H1 (cell line): ENCODE data around the gene HOXD4. TPM values are rescaled to one million over a fixed set of nuclear protein-coding genes. Genes with fewer than 3 reads are reported as not detected.

ENCODE experiments used
- CBX5 ChIP-seq: fragments of 300-800, 300-1000 bp; sonication (generic); IDR thresholded peaks from 2 replicates; pipeline ENCODE4 v1.7.1; 2016; ENCODE audit warnings: antibody characterized with exemption, low read length, low read depth
- CTBP2 ChIP-seq: IDR thresholded peaks from 2 replicates; pipeline ENCODE4 v1.7.0; 2011; ENCODE audit warnings: borderline replicate concordance, mild to moderate bottlenecking, moderate library complexity, mixed read lengths, low read length; ENCODE audit not compliant: insufficient read depth, insufficient read length
- GABPA ChIP-seq: IDR thresholded peaks from 2 replicates; pipeline ENCODE4 v1.6.1; 2011; ENCODE audit warnings: mild to moderate bottlenecking, low read length, moderate library complexity, borderline replicate concordance; ENCODE audit not compliant: insufficient read depth
- RAD21 ChIP-seq, 2 experiments: IDR thresholded peaks in 1 of 2; conservative IDR thresholded peaks in 1 of 2; 2 replicates each; pipeline ENCODE4 v1.6.1; 2011; ENCODE audit warnings: low read depth in 2 of 2, low read length in 2 of 2, improper control_type of control experiment in 1 of 2, inconsistent platforms in 1 of 2, mild to moderate bottlenecking in 1 of 2, moderate library complexity in 1 of 2
- RFX5 ChIP-seq: IDR thresholded peaks from 2 replicates; pipeline ENCODE4 v1.6.1; 2011; ENCODE audit warnings: low read depth, low read length, improper control_type of control experiment, borderline replicate concordance
- TAF1 ChIP-seq: IDR thresholded peaks from 2 replicates; pipeline ENCODE4 v1.6.1; 2011; ENCODE audit warnings: mild to moderate bottlenecking, low read depth, low read length
- TCF12 ChIP-seq: IDR thresholded peaks from 2 replicates; pipeline ENCODE4 v1.6.1; 2011; ENCODE audit warnings: low read depth, mild to moderate bottlenecking, low read length
- microRNA counts: library from miRNA; unstranded; fragments of <30 nt; microRNA quantifications from one replicate; lab custom pipeline; 2015
- microRNA-seq, 2 experiments: library from miRNA; unstranded; fragments of <30 nt; microRNA quantifications; one replicate each; pipeline versions ENCODE4 to v1.2.0, GENCODE V29; 2016 to 2020; ENCODE audit warnings: borderline microRNAs expressed in 2 of 2, borderline number of aligned reads in 2 of 2, borderline replicate concordance in 1 of 2
- polyA plus RNA-seq, 7 experiments: library from polyadenylated mRNA; depleted of rRNA in 3 of 7; stranded (reverse) in 5 of 7; unstranded in 2 of 7; fragments of >200 nt in 5 of 7; fragments of 200-250 nt in 2 of 7; gene quantifications; 1 replicate in 5 of 7; 2 replicates in 1 of 7; 4 replicates in 1 of 7; pipeline versions ENCODE4 v1.2.1 to v1.2.3, GENCODE V29; 2011 to 2013; ENCODE audit warnings: missing spikeins in 2 of 7, mixed read lengths in 2 of 7
- small RNA-seq: library from polyadenylated mRNA; stranded (forward); fragments of <200 nt; extraction: miRNeasy Mini kit (QIAGEN cat#:217004); gene quantifications from one replicate; pipeline ENCODE3, GENCODE V24; 2013; ENCODE audit not compliant: insufficient read depth
- total RNA-seq: library from RNA; stranded (reverse); fragmentation: NEBNext Ultra II Directional; extraction: Animal tissue kit (Norgen Biotek cat#: 25700); gene quantifications from 2 replicates; pipeline ENCODE4 v1.2.1, GENCODE V29; 2021
- TF ChIP-seq, protein P1 (sequence below): IDR thresholded peaks from 2 replicates; pipeline ENCODE4 v1.6.1; 2011; ENCODE audit warnings: low read depth, mild to moderate bottlenecking, low read length; ENCODE audit not compliant: insufficient read depth

Gene HOXD4
- total and polyA plus RNA-seq, 2 of the 8 experiments (the other 6 are each of a cell fraction or from before 2014, with no cell fraction given), result not detected

DNA sequence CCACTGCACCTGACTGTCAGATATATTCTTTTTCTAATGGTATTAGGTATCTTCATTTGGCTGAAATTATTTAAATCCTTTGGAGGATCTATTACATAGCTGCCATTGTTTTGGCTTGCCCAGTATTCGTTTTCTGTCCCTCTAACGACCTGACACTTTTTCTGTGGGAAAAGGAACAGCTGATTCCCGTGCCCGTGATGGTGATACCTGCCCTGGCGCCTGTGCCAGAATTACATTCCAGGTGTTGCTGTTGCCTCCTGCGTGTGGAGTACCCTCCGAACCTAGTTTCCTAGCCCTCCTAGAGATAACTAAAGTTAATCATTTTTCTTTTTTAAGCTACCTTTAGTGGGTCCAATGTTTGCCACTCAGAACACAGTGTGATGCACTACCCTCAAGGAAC lies 51.1 kb downstream of the HOXD4 start (continued):
- TF ChIP-seq RFX5 (no peak), TAF1 (no peak), CBX5 (no peak), TCF12 (no peak), RAD21 (IDR thresholded peaks at IDR 0.05 in 1 of 2, conservative IDR thresholded peaks at IDR 0.05 in 1 of 2; ENCODE audit: low read depth in 2 of 2, low read length in 2 of 2) (no peak), GABPA (no peak), CTBP2 (no peak)
- TF ChIP-seq, protein P1, sequence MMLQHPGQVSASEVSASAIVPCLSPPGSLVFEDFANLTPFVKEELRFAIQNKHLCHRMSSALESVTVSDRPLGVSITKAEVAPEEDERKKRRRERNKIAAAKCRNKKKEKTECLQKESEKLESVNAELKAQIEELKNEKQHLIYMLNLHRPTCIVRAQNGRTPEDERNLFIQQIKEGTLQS, result no peak
- TF ChIP-seq, all 59 proteins: peak for 0

MicroRNA genes within 50 kb of the gene (microRNA counts, 767-probe panel; counts per million panel counts)
- 879 counts per million, percentile 95 among the panel's probes with 10 or more counts for microRNA hsa-miR-10b-5p (lab: Ali Mortazavi, UCI)

Small RNA genes within 50 kb of the gene (microRNA-seq; reads per million reads assigned to microRNA genes)
- 2.3 to 16.2 reads per million in 2 experiments for gene MIR10B

Small RNA genes within 50 kb of the gene (small RNA-seq; reads per million reads assigned to genes)
- 353 reads per million, percentile 99 among the genes with 10 or more reads in this experiment for gene MIR10B

Other genes with a start within 250 kb of the HOXD4 start
- 10.3 and 11.8 TPM in 2 replicates for gene LNPK, start 149.3 kb upstream of the HOXD4 start, total RNA-seq
- 2.2 and 3.1 TPM in 2 replicates for gene LNPK, start 149.3 kb upstream of the HOXD4 start, polyA plus RNA-seq (2011; rRNA removed)
- not detected in 2 replicates for gene EVX2, start 67.6 kb upstream of the HOXD4 start, total RNA-seq
- not detected in 2 replicates for gene EVX2, start 67.6 kb upstream of the HOXD4 start, polyA plus RNA-seq (2011; rRNA removed)
- not detected in 2 replicates for gene HOXD13, start 58.8 kb upstream of the HOXD4 start, total RNA-seq
- not detected in 2 replicates for gene HOXD13, start 58.8 kb upstream of the HOXD4 start, polyA plus RNA-seq (2011; rRNA removed)
- not detected in 2 replicates for gene HOXD12, start 51.8 kb upstream of the HOXD4 start, total RNA-seq
- not detected in 2 replicates for gene HOXD12, start 51.8 kb upstream of the HOXD4 start, polyA plus RNA-seq (2011; rRNA removed)
- gene HOXD11, start 44.3 kb upstream of the HOXD4 start, total RNA-seq, result not detected in 2 replicates
- not detected in 2 replicates for gene HOXD11, start 44.3 kb upstream of the HOXD4 start, polyA plus RNA-seq (2011; rRNA removed)
- not detected in 2 replicates for gene HOXD10, start 34.8 kb upstream of the HOXD4 start, total RNA-seq
- gene HOXD10, start 34.8 kb upstream of the HOXD4 start, polyA plus RNA-seq (2011; rRNA removed), result not detected in 2 replicates
- not detected in 2 replicates for gene HOXD9, start 28.8 kb upstream of the HOXD4 start, total RNA-seq
- gene HOXD9, start 28.8 kb upstream of the HOXD4 start, polyA plus RNA-seq (2011; rRNA removed), result not detected in 2 replicates
- gene HOXD8, start 21.8 kb upstream of the HOXD4 start, total RNA-seq, result not detected in 2 replicates
- not detected in 2 replicates for gene HOXD8, start 21.8 kb upstream of the HOXD4 start, polyA plus RNA-seq (2011; rRNA removed)
- gene HOXD3, start 5.8 kb downstream of the HOXD4 start, total RNA-seq, result not detected in 2 replicates
- not detected in 2 replicates for gene HOXD3, start 5.8 kb downstream of the HOXD4 start, polyA plus RNA-seq (2011; rRNA removed)
- not detected in 2 replicates for gene HOXD1, start 37.1 kb downstream of the HOXD4 start, total RNA-seq
- 0.03 TPM in 1 of 2 replicates, not detected in the other for gene HOXD1, start 37.1 kb downstream of the HOXD4 start, polyA plus RNA-seq (2011; rRNA removed)
- 32.9 and 33.5 TPM in 2 replicates for gene MTX2, start 117.9 kb downstream of the HOXD4 start, total RNA-seq
- 17.8 and 38.3 TPM in 2 replicates for gene MTX2, start 117.9 kb downstream of the HOXD4 start, polyA plus RNA-seq (2011; rRNA removed)